Measurements from ENCODE around the gene UBTD2. TPM values are rescaled to one million over a fixed set of nuclear protein-coding genes. Genes with fewer than 3 reads are reported as not detected.

Gene UBTD2
- total and polyA plus RNA-seq, 11 donors = 5.0 to 13.3 (median 9.7) TPM

DNA sequence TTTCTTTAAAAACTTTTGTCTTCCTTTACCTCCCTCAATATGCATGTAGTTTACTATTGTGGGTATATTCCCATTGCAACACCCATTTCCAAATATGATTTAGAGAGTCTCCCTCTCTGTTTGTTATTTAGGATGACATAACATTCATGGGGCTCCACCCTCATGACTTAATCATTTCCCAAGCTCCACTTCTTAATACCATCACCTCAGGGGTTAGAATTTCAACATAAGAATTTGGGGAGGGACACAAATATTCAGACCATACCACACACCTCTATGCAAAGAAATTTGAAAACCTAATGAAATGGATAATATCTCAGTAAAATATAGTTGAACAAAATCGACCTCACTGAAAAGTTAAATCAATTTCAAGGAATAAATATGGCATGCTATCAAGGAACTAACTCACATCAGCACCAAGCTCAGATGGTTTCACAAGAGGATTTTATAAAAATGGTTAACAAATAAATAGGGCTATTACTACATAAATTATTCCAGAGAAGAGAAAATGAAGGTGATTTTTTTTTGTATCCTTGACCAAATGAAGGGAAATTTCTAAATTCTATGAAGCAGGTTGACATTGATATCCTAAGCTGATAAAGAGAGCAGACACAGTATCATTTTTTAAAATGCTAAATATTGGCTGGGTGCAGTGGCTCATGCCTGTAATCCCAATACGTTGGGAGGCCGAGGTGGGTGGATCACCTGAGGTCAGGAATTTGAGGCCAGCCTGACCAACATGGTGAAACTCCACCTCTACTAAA lies 20.2 kb upstream of the UBTD2 start:
- intact Hi-C loops (cut with DNase I) = no loop called here
- no peak for TF ChIP-seq POLR2A (IDR thresholded peaks at IDR 0.05)
- TF ChIP-seq, protein P1, sequence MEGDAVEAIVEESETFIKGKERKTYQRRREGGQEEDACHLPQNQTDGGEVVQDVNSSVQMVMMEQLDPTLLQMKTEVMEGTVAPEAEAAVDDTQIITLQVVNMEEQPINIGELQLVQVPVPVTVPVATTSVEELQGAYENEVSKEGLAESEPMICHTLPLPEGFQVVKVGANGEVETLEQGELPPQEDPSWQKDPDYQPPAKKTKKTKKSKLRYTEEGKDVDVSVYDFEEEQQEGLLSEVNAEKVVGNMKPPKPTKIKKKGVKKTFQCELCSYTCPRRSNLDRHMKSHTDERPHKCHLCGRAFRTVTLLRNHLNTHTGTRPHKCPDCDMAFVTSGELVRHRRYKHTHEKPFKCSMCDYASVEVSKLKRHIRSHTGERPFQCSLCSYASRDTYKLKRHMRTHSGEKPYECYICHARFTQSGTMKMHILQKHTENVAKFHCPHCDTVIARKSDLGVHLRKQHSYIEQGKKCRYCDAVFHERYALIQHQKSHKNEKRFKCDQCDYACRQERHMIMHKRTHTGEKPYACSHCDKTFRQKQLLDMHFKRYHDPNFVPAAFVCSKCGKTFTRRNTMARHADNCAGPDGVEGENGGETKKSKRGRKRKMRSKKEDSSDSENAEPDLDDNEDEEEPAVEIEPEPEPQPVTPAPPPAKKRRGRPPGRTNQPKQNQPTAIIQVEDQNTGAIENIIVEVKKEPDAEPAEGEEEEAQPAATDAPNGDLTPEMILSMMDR (IDR thresholded peaks at IDR 0.05) = no peak

DNA sequence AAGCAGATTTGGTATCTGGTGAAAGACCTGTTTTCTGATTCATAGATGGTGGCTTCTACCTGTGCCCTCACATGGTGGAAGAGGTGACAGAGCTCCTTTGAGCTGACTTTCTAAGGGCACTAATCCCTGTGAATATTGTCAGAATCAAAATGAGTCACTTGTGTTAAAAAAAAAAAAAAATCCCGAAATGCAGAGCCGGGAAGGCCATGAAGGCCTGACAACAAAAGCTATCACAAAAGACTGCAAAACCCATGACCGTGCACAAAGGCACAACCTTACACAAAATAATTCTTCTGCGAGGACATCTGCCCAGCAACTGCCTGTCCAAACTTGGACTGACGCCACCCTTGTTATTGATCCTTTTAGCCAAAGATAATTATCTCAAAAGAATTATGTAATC lies 19.6 kb upstream of the UBTD2 start:
- Histone ChIP-seq H3K4me3 (no peak overlapping the region), H3K27ac (no peak overlapping the region), H3K9me3 (peaks cover 0 to 15% (median 2%) of the 10 kb centered on the region in 12 donors), H3K27me3 (no peaks in the 10 kb centered on the region), H3K36me3 (no peaks in the 10 kb centered on the region), H3K4me1 (no peaks in the 10 kb centered on the region)
- intact Hi-C loops (cut with DNase I) = no loop called here
- TF ChIP-seq, protein P1 (IDR thresholded peaks at IDR 0.05) = no peak
- no peak for TF ChIP-seq POLR2A (IDR thresholded peaks at IDR 0.05)
- DNase-seq (no peak), ATAC-seq (no peak)
- WGBS, 4 donors = 82 to 90% (median 86%) methylated on average over 5 of the region's 5 CpGs

More for the DNA sequence above, 20.2 kb upstream of the UBTD2 start:
- ATAC-seq (no peak), DNase-seq (no peak)
- Histone ChIP-seq H3K36me3 (no peaks in the 10 kb centered on the region), H3K9me3 (peaks cover 0 to 15% (median 2%) of the 10 kb centered on the region in 12 donors), H3K4me1 (no peaks in the 10 kb centered on the region), H3K27ac (no peak overlapping the region), H3K4me3 (no peak overlapping the region), H3K27me3 (no peaks in the 10 kb centered on the region)
- WGBS, 4 donors = 81 to 86% (median 83%) methylated on average over 3 of the region's 3 CpGs

DNA sequence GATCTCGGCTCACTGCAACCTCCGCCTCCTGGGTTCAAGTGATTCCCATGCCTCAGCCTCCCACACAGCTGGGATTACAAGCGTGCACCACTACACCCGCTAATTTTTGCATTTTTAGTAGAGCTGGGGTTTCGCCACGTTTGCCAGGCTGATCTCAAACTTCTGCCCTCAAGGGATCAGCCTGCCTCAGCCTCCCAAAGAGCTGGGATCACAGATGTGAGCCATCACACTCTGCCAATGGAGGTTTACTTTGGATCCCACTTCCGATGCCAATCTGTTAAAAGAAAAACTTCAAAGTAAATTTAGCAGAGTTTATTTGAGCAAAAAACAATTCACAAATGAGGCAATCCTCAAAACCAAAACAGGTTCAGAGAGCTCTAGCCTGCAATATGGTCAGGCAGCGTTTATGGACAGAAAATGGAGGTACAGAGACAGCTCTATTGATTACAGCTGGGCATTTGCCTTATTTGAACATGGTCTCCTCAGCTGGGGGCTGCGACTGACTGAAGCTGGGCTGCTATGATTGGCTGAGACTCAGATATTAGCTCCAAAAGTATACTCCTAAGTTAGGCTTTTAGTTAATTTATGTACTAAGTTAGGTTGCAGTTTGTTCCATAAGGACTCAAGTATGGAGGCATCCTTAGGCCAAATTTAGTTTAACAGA lies 18.6 kb upstream of the UBTD2 start:
- peaks cover 0 to 15% (median 2%) of the 10 kb centered on the region in 12 donors for H3K9me3 ChIP-seq
- no peak overlapping the region for H3K27ac ChIP-seq
- H3K36me3 ChIP-seq = no peaks in the 10 kb centered on the region
- intact Hi-C loops (cut with DNase I) = no loop called here
- H3K27me3 ChIP-seq = no peaks in the 10 kb centered on the region
- DNase-seq (no peak), ATAC-seq (no peak)
- 73 to 80% (median 76%) methylated on average over 9 of the region's 9 CpGs for WGBS, 4 donors
- no peak overlapping the region for H3K4me3 ChIP-seq
- H3K4me1 ChIP-seq = no peaks in the 10 kb centered on the region
- no peak for TF ChIP-seq POLR2A (IDR thresholded peaks at IDR 0.05)
- TF ChIP-seq, protein P1 (IDR thresholded peaks at IDR 0.05) = no peak

DNA sequence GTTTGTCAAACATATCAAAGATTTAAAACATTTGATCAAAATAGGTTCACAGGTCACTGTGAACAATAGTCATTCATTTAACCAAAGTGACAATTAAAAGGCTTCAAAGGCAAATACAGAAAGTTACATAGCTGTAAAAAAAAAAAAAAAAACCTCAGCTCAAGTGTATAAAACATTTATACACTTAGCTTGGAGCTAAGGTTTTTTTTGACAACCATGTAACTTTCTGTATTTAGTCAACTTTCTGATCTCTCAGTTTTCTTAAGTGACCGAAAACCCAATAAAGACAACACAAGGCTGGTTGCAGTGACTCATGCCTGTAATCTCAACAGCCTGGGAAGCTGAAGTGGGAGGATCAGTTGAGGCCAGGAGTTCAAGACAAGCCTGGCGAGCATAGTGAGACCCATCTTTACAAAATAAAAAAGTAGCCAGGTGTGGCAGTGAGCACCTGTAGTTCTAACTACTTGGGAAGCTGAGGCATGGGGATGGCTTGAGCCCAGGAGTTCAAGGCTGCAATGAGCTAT lies 16.4 kb upstream of the UBTD2 start:
- 90 to 96% (median 93%) methylated on average over 2 of the region's 2 CpGs for WGBS, 4 donors
- Histone ChIP-seq H3K4me1 (no peaks in the 10 kb centered on the region), H3K36me3 (no peaks in the 10 kb centered on the region), H3K27ac (no peak overlapping the region), H3K27me3 (no peaks in the 10 kb centered on the region), H3K4me3 (no peak overlapping the region), H3K9me3 (peaks cover 0 to 3% (median 0%) of the 10 kb centered on the region in 12 donors)
- no peak for ATAC-seq
- intact Hi-C loops (cut with DNase I) = loop anchor here in 3 of 10 donors (10.0 kb wide), 2 partner anchors 105 to 385 kb away; partner anchors contain the start of gene EFCAB9 (in 1 of the 3)
- TF ChIP-seq POLR2A (IDR thresholded peaks at IDR 0.05) = no peak
- TF ChIP-seq, protein P1 (IDR thresholded peaks at IDR 0.05) = no peak
- DNase-seq = no peak

Measured in heart left ventricle (tissue), 16 donors.